OCI-M2 (cell line): ENCODE data around the gene OR4P4.

ENCODE experiments used
- DNase-seq: peaks from one replicate; lab custom pipeline; 2025; ENCODE audit not compliant: unreplicated experiment; lab: John Stamatoyannopoulos, UW

Gene OR4P4

GRCh38 chr11:55634813-55635212, at the start of gene OR4P4:
TSS of gene OR4P4 (plus strand) at chr11:55635113.
- no peak for DNase-seq

- DNase-seq = no peak
Measured at GRCh38 chr11:55607545-55607944, 27.4 kb upstream of the OR4P4 start, which contains the start of gene OR4C11. TSS of gene OR4C11 (minus strand) at chr11:55607645. CDS start at chr11:55604373, 3,272 bp downstream.

- DNase-seq = no peak
Measured at GRCh38 chr11:55624531-55624930, 10.4 kb upstream of the OR4P4 start.

GRCh38 chr11:55648027-55648426, 13.1 kb downstream of the OR4P4 start, which contains the start of gene OR4S2:
TSS of gene OR4S2 (plus strand) at chr11:55648327. CDS start at chr11:55650904, 2,577 bp downstream.
- DNase-seq = no peak

- no peak for DNase-seq
Measured at GRCh38 chr11:55652560-55652959, 17.6 kb downstream of the OR4P4 start.

- DNase-seq = no peak
Measured at GRCh38 chr11:55655096-55655495, 20.2 kb downstream of the OR4P4 start.

GRCh38 chr11:55658031-55658573, 23.2 kb downstream of the OR4P4 start:
- no peak for DNase-seq

- DNase-seq = no peak
Measured at GRCh38 chr11:55658608-55659007, 23.7 kb downstream of the OR4P4 start.

GRCh38 chr11:55661901-55662300, 27.0 kb downstream of the OR4P4 start, which contains the start of gene OR4C6:
TSS of gene OR4C6 (plus strand) at chr11:55662201. CDS start at chr11:55665167, 2,966 bp downstream.
- DNase-seq = no peak

GRCh38 chr11:55669376-55669775, 34.5 kb downstream of the OR4P4 start:
- DNase-seq = no peak

- no peak for DNase-seq
Measured at GRCh38 chr11:55673860-55674259, 38.9 kb downstream of the OR4P4 start.
